Peyer's patch (tissue), 4 donors: ENCODE measurements around the gene NXPH4.

ENCODE experiments used
- POLR2A ChIP-seq, 2 donors: fragments of 450-650 bp; IDR thresholded peaks; one replicate each; pipeline ENCODE4 v1.5.1; 2017; ENCODE audit warnings: antibody characterized with exemption in 2 of 2, mild to moderate bottlenecking in 2 of 2, moderate library complexity in 2 of 2
- TF ChIP-seq, protein P1 (sequence below), 6 experiments: fragments of 450-650 bp in 4 of 6; fragments of 200-600 bp in 2 of 6; sonication (generic) in 1 of 6; IDR thresholded peaks; one replicate each; pipeline ENCODE4 v1.5.1; 2017 to 2019; ENCODE audit warnings: antibody characterized with exemption in 6 of 6, mild to moderate bottlenecking in 3 of 6, moderate library complexity in 1 of 6

DNA sequence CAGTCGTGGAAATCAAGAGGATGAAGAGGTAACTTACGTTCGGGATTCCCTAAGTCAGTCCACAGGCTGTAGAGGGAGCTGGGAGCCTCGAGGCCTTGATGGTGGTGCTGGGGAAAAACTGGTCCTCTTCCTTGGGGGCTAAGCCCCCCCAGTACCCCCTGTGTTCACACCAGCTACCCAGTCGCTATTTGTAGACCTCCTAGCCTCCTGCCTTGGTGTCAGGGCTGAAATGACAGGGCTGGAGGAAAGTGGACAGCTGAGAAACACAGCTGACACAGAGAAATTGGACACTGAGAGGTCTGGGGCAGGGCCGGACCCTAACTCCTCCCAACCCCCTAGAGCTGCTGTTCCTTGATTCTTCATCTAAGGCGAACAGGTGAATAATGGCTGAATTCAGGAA is 34.4 kb downstream of the NXPH4 start, which contains the start of gene STAC3:
- TF ChIP-seq, protein P1, sequence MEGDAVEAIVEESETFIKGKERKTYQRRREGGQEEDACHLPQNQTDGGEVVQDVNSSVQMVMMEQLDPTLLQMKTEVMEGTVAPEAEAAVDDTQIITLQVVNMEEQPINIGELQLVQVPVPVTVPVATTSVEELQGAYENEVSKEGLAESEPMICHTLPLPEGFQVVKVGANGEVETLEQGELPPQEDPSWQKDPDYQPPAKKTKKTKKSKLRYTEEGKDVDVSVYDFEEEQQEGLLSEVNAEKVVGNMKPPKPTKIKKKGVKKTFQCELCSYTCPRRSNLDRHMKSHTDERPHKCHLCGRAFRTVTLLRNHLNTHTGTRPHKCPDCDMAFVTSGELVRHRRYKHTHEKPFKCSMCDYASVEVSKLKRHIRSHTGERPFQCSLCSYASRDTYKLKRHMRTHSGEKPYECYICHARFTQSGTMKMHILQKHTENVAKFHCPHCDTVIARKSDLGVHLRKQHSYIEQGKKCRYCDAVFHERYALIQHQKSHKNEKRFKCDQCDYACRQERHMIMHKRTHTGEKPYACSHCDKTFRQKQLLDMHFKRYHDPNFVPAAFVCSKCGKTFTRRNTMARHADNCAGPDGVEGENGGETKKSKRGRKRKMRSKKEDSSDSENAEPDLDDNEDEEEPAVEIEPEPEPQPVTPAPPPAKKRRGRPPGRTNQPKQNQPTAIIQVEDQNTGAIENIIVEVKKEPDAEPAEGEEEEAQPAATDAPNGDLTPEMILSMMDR (IDR thresholded peaks at IDR 0.05), result no peak
- no peak for TF ChIP-seq POLR2A (IDR thresholded peaks at IDR 0.05)
